WTC11 (cell line): Measurements from ENCODE around the gene OTOS. TPM values are rescaled to one million over a fixed set of nuclear protein-coding genes. Genes with fewer than 3 reads are reported as not detected.

Experiments
- ATAC-seq: fragments of 200-7000 bp; cut with Tn5 transposase; 2 replicates; pipeline ENCODE4 v1.10.0; 2021; ENCODE audit warnings: mild to moderate bottlenecking, moderate library complexity
- CTCF ChIA-PET: fragments of 300-600 bp; sonication (Branson Sonifier 250); formaldehyde crosslinking; loops from one replicate; lab custom pipeline; 2021; ENCODE audit warnings: antibody characterized with exemption; lab: Charles Lee
- POLR2A ChIA-PET: fragments of 350-600 bp; sonication (Branson Sonifier 250); formaldehyde crosslinking; loops from one replicate; lab custom pipeline; 2021; ENCODE audit warnings: antibody characterized with exemption; lab: Charles Lee
- DNase-seq: peaks from one replicate; pipeline ENCODE4 v3.0.0; 2021; ENCODE audit warnings: low spot score
- H3K27ac Mint-ChIP-seq: 2 replicates; pipeline ENCODE4 v1.8.0; 2021; ENCODE audit warnings: mixed read lengths
- H3K27me3 Mint-ChIP-seq: 2 replicates; pipeline ENCODE4 v1.8.0; 2021; ENCODE audit warnings: low read depth, mild to moderate bottlenecking, moderate library complexity, mixed read lengths
- H3K36me3 Mint-ChIP-seq: 2 replicates; pipeline ENCODE4 v1.8.0; 2021; ENCODE audit warnings: mixed read lengths
- H3K4me1 Mint-ChIP-seq: 2 replicates; pipeline ENCODE4 v1.8.0; 2022; ENCODE audit warnings: mixed read lengths
- H3K4me3 Mint-ChIP-seq: 2 replicates; pipeline ENCODE4 v1.8.0; 2021; ENCODE audit warnings: mild to moderate bottlenecking, moderate library complexity, mixed read lengths
- H3K9me3 Mint-ChIP-seq: 2 replicates; pipeline ENCODE4 v1.8.0; 2021; ENCODE audit warnings: mixed read lengths
- ATF1 ChIP-seq: sonication (generic); formaldehyde crosslinking; IDR thresholded peaks from 2 replicates; pipeline ENCODE4 v1.8.1; 2023; ENCODE audit warnings: mild to moderate bottlenecking, moderate library complexity, missing genetic modification reagents
- CDX4 ChIP-seq: fragments of 250-450 bp; sonication (Bioruptor Pico); IDR thresholded peaks from 2 replicates; pipeline ENCODE4 v1.9.0; 2021; ENCODE audit warnings: moderate library complexity, mild to moderate bottlenecking, inconsistent platforms, borderline replicate concordance
- CREB1 ChIP-seq: sonication (generic); formaldehyde crosslinking; IDR thresholded peaks from 2 replicates; pipeline ENCODE4 v1.8.0; 2023; ENCODE audit warnings: mild to moderate bottlenecking, missing genetic modification reagents
- CREM ChIP-seq: sonication (generic); formaldehyde crosslinking; IDR thresholded peaks from 2 replicates; pipeline ENCODE4 v1.8.1; 2022; ENCODE audit warnings: mild to moderate bottlenecking, missing genetic modification reagents, moderate library complexity
- CTCF ChIP-seq: fragments of 200-600 bp; IDR thresholded peaks from 2 replicates; pipeline ENCODE4 v1.8.0; 2022; ENCODE audit warnings: antibody characterized with exemption
- E2F5 ChIP-seq: sonication (generic); formaldehyde crosslinking; IDR thresholded peaks from 2 replicates; pipeline ENCODE4 v1.8.1; 2022; ENCODE audit warnings: mild to moderate bottlenecking, moderate library complexity, missing genetic modification reagents
- ELF4 ChIP-seq: sonication (generic); formaldehyde crosslinking; IDR thresholded peaks from 2 replicates; pipeline ENCODE4 v1.8.1; 2022; ENCODE audit warnings: low read depth, mild to moderate bottlenecking, moderate library complexity, missing genetic modification reagents
- GTF2I ChIP-seq: fragments of 250-450 bp; sonication (Bioruptor Pico); conservative IDR thresholded peaks from 2 replicates; pipeline ENCODE4 v1.4.0; 2021; ENCODE audit warnings: mild to moderate bottlenecking
- HMGA2 ChIP-seq: fragments of 250-450 bp; sonication (Bioruptor Pico); IDR thresholded peaks from 2 replicates; pipeline ENCODE4 v1.4.0; 2021; ENCODE audit warnings: mild to moderate bottlenecking, moderate library complexity
- IRF2 ChIP-seq: sonication (generic); formaldehyde crosslinking; IDR thresholded peaks from 2 replicates; pipeline ENCODE4 v1.8.0; 2022; ENCODE audit warnings: low read depth, missing genetic modification reagents, borderline replicate concordance
- MAX ChIP-seq: sonication (generic); formaldehyde crosslinking; IDR thresholded peaks from 2 replicates; pipeline ENCODE4 v1.8.0; 2022; ENCODE audit warnings: mild to moderate bottlenecking, missing genetic modification reagents
- NFATC4 ChIP-seq: fragments of 250-450 bp; sonication (Bioruptor Pico); IDR thresholded peaks from 2 replicates; pipeline ENCODE4 v1.9.0; 2021; ENCODE audit warnings: mild to moderate bottlenecking
- RORB ChIP-seq: fragments of 250-450 bp; sonication (Bioruptor Pico); IDR thresholded peaks from 2 replicates; pipeline ENCODE4 v1.9.0; 2021; ENCODE audit warnings: mild to moderate bottlenecking
- SP1 ChIP-seq: sonication (generic); formaldehyde crosslinking; conservative IDR thresholded peaks from 2 replicates; pipeline ENCODE4 v1.8.1; 2022; ENCODE audit warnings: missing genetic modification reagents
- ZNF416 ChIP-seq: fragments of 250-450 bp; sonication (Bioruptor Pico); IDR thresholded peaks from 2 replicates; pipeline ENCODE4 v1.9.0; 2021; ENCODE audit warnings: mild to moderate bottlenecking, inconsistent platforms
- ZNF671 ChIP-seq: fragments of 250-450 bp; sonication (Bioruptor Pico); IDR thresholded peaks from 2 replicates; pipeline ENCODE4 v1.8.0; 2021; ENCODE audit warnings: mild to moderate bottlenecking
- total RNA-seq: library from RNA; stranded (reverse); gene quantifications from 3 replicates; pipeline ENCODE4 v1.2.3, GENCODE V29; 2021
- TF ChIP-seq, protein P1 (sequence below): sonication (generic); formaldehyde crosslinking; IDR thresholded peaks from 2 replicates; pipeline ENCODE4 v1.8.1; 2023; ENCODE audit warnings: mild to moderate bottlenecking, moderate library complexity, missing genetic modification reagents
- TF ChIP-seq, protein P2 (sequence below): sonication (generic); formaldehyde crosslinking; IDR thresholded peaks from 2 replicates; pipeline ENCODE4 v1.8.0; 2023; ENCODE audit warnings: missing genetic modification reagents, mild to moderate bottlenecking, borderline replicate concordance
- TF ChIP-seq, protein P3 (sequence below): sonication (generic); formaldehyde crosslinking; IDR thresholded peaks from 2 replicates; pipeline ENCODE4 v1.8.0; 2023; ENCODE audit warnings: missing genetic modification reagents

OTOS gene
- total RNA-seq, 1 experiment from 2014 or later = not detected

- no peak for TF ChIP-seq IRF2
- TF ChIP-seq, all 79 proteins: peak for 0
Measured at GRCh38 chr2:240138254-240138984, 2.0 kb downstream of the OTOS start (continued).

DNA sequence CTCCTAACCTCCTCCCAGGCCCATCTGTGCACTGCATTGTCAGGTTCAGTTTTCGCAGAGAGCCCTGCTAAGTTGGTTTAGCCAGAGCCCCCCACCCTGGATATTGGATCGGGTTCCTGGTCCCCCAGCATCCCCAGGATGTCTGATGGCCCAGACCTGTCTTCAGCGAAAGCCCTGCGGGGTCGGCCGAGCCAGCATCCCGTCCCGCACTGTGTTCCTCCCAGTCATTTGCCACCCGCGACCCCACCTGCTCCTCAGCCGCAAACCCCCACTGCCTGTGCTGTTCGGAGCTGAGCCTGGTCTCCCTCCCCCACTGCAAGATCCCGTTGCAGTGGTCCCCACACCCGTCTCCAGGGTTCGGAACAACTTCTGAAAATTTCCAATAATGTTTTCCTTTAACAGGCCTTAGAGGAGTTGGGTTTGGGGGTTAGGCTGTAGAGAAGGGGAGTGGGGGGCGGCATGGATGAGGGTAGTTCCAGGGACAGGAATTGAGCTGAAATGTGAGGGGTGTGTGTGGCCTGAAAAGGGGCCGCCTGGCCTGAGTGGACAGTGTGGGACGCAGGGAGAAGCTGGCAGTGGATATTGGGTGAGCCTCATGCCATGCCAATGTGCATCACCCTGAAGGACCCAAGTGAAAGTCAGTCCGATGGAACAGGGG lies 2.7 kb downstream of the OTOS start:
- ATAC-seq (no peak), DNase-seq (no peak)
- CTCF ChIA-PET = no interaction called here
- POLR2A ChIA-PET = no interaction called here
- no peaks in the 10 kb centered on the region for H3K9me3 Mint-ChIP-seq
- H3K4me3 Mint-ChIP-seq = 0 out of 2 replicates have a peak overlapping the region, but pooled peaks have one; percentile 85
- peaks cover 9% of the 10 kb centered on the region for H3K27me3 Mint-ChIP-seq
- H3K36me3 Mint-ChIP-seq = peaks cover 14% of the 10 kb centered on the region
- H3K27ac Mint-ChIP-seq = no peak overlapping the region
- TF ChIP-seq NFATC4 (CRISPR knock-in tag) (no peak), E2F5 (CRISPR knock-in tag) (no peak), MAX (CRISPR knock-in tag) (no peak), ZNF671 (no peak), CDX4 (CRISPR knock-in tag) (no peak), CTCF (no peak), ZNF416 (no peak), CREM (CRISPR knock-in tag) (no peak), HMGA2 (CRISPR knock-in tag) (no peak), GTF2I (CRISPR knock-in tag) (no peak), ATF1 (CRISPR knock-in tag) (no peak), ELF4 (no peak), CREB1 (CRISPR knock-in tag) (no peak), SP1 (CRISPR knock-in tag) (no peak), RORB (CRISPR knock-in tag) (no peak)
- TF ChIP-seq, protein P1, sequence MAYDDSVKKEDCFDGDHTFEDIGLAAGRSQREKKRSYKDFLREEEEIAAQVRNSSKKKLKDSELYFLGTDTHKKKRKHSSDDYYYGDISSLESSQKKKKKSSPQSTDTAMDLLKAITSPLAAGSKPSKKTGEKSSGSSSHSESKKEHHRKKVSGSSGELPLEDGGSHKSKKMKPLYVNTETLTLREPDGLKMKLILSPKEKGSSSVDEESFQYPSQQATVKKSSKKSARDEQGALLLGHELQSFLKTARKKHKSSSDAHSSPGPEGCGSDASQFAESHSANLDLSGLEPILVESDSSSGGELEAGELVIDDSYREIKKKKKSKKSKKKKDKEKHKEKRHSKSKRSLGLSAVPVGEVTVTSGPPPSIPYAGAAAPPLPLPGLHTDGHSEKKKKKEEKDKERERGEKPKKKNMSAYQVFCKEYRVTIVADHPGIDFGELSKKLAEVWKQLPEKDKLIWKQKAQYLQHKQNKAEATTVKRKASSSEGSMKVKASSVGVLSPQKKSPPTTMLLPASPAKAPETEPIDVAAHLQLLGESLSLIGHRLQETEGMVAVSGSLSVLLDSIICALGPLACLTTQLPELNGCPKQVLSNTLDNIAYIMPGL (CRISPR knock-in tag) = no peak
- TF ChIP-seq, protein P2, sequence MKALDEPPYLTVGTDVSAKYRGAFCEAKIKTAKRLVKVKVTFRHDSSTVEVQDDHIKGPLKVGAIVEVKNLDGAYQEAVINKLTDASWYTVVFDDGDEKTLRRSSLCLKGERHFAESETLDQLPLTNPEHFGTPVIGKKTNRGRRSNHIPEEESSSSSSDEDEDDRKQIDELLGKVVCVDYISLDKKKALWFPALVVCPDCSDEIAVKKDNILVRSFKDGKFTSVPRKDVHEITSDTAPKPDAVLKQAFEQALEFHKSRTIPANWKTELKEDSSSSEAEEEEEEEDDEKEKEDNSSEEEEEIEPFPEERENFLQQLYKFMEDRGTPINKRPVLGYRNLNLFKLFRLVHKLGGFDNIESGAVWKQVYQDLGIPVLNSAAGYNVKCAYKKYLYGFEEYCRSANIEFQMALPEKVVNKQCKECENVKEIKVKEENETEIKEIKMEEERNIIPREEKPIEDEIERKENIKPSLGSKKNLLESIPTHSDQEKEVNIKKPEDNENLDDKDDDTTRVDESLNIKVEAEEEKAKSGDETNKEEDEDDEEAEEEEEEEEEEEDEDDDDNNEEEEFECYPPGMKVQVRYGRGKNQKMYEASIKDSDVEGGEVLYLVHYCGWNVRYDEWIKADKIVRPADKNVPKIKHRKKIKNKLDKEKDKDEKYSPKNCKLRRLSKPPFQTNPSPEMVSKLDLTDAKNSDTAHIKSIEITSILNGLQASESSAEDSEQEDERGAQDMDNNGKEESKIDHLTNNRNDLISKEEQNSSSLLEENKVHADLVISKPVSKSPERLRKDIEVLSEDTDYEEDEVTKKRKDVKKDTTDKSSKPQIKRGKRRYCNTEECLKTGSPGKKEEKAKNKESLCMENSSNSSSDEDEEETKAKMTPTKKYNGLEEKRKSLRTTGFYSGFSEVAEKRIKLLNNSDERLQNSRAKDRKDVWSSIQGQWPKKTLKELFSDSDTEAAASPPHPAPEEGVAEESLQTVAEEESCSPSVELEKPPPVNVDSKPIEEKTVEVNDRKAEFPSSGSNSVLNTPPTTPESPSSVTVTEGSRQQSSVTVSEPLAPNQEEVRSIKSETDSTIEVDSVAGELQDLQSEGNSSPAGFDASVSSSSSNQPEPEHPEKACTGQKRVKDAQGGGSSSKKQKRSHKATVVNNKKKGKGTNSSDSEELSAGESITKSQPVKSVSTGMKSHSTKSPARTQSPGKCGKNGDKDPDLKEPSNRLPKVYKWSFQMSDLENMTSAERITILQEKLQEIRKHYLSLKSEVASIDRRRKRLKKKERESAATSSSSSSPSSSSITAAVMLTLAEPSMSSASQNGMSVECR = no peak
- TF ChIP-seq, protein P3, sequence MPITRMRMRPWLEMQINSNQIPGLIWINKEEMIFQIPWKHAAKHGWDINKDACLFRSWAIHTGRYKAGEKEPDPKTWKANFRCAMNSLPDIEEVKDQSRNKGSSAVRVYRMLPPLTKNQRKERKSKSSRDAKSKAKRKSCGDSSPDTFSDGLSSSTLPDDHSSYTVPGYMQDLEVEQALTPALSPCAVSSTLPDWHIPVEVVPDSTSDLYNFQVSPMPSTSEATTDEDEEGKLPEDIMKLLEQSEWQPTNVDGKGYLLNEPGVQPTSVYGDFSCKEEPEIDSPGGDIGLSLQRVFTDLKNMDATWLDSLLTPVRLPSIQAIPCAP (CRISPR knock-in tag) = no peak
- H3K4me1 Mint-ChIP-seq = peaks cover 40% of the 10 kb centered on the region
